WTC11 (cell line): ENCODE results near the gene PIK3R2.

Source experiments
- CTCF ChIP-seq: fragments of 200-600 bp; IDR thresholded peaks from 2 replicates; pipeline ENCODE4 v1.8.0; 2022; ENCODE audit warnings: antibody characterized with exemption
- JUN ChIP-seq: sonication (generic); formaldehyde crosslinking; IDR thresholded peaks from 2 replicates; pipeline ENCODE4 v1.8.0; 2023; ENCODE audit warnings: mild to moderate bottlenecking, missing genetic modification reagents

- TF ChIP-seq CTCF (no peak), JUN (CRISPR knock-in tag) (no peak)
Observed at GRCh38 chr19:18140473-18140872, 12.5 kb upstream of the PIK3R2 start.
